Loucy (cell line): ENCODE data around the gene SLC25A40.
"Not testable (repeated sequence)": the region's sequence is repeated elsewhere in the genome, so short reads cannot be mapped to it uniquely, and the experiment has no call there.

Source experiments
- H2AFZ ChIP-seq: fragments of 200-600 bp; sonication (generic); 2 replicates; pipeline ENCODE4 v1.6.0; 2016; ENCODE audit warnings: antibody characterized with exemption, mild to moderate bottlenecking, low read length, moderate library complexity
- H3F3A ChIP-seq: fragments of 200-600 bp; 2 replicates; pipeline ENCODE4 v1.6.0; 2016; ENCODE audit warnings: antibody characterized with exemption, low read depth, mild to moderate bottlenecking
- H3K27me3 ChIP-seq: fragments of 200-600 bp; sonication (generic); 2 replicates; pipeline ENCODE4 v1.6.1; 2014; ENCODE audit warnings: low read length, mild to moderate bottlenecking; ENCODE audit not compliant: insufficient read depth, poor library complexity, severe bottlenecking
- H3K36me3 ChIP-seq: fragments of 200-600 bp; sonication (generic); 2 replicates; pipeline ENCODE4 v1.6.1; 2016; ENCODE audit warnings: low read length; ENCODE audit not compliant: insufficient read depth
- H3K4me1 ChIP-seq: fragments of 200-600 bp; sonication (generic); 2 replicates; pipeline ENCODE4 v1.5.1; 2014; ENCODE audit warnings: low read length, mild to moderate bottlenecking; ENCODE audit not compliant: insufficient read depth, poor library complexity, severe bottlenecking
- H3K4me2 ChIP-seq: fragments of 200-600 bp; sonication (generic); 2 replicates; pipeline ENCODE4 v1.6.0; 2014; ENCODE audit warnings: antibody characterized with exemption, low read length, low read depth, mild to moderate bottlenecking; ENCODE audit not compliant: poor library complexity, severe bottlenecking
- H3K4me3 ChIP-seq: fragments of 200-600 bp; sonication (generic); 2 replicates; pipeline ENCODE4 v1.5.1; 2014; ENCODE audit warnings: low read length, mild to moderate bottlenecking, mixed read lengths; ENCODE audit not compliant: poor library complexity, severe bottlenecking
- H3K79me2 ChIP-seq: fragments of 200-600 bp; sonication (generic); 2 replicates; pipeline ENCODE4 v1.6.1; 2014; ENCODE audit warnings: low read length; ENCODE audit not compliant: insufficient read depth
- H3K9ac ChIP-seq: fragments of 200-600 bp; sonication (generic); 2 replicates; pipeline ENCODE4 v1.6.0; 2014; ENCODE audit warnings: mild to moderate bottlenecking, low read depth, low read length, moderate library complexity; ENCODE audit not compliant: poor library complexity, severe bottlenecking
- H3K9me2 ChIP-seq: fragments of 200-600 bp; sonication (generic); replicated peaks from 2 replicates; pipeline ENCODE4 v1.6.1; 2016; ENCODE audit warnings: low read depth, low read length, mixed read lengths
- H3K9me3 ChIP-seq: fragments of 200-600 bp; sonication (generic); 2 replicates; pipeline ENCODE4 v1.6.1; 2014; ENCODE audit warnings: mild to moderate bottlenecking, antibody characterized with exemption, low read length, low read depth; ENCODE audit not compliant: insufficient read depth
- H4K20me1 ChIP-seq: fragments of 200-600 bp; sonication (generic); 2 replicates; pipeline ENCODE4 v1.6.0; 2014; ENCODE audit warnings: antibody characterized with exemption, low read length, mild to moderate bottlenecking; ENCODE audit not compliant: insufficient read depth, poor library complexity, severe bottlenecking
- EZH2phosphoT487 ChIP-seq: fragments of 200-600 bp; IDR thresholded peaks from 2 replicates; pipeline ENCODE4 v1.6.1; 2018; ENCODE audit warnings: antibody characterized with exemption, mild to moderate bottlenecking, moderate library complexity, borderline replicate concordance
- TF ChIP-seq, protein P1 (sequence below): fragments of 200-600 bp; sonication (generic); conservative IDR thresholded peaks from 2 replicates; pipeline ENCODE4 v1.5.1; 2014; ENCODE audit warnings: mild to moderate bottlenecking, antibody characterized with exemption, low read length

SLC25A40 gene

DNA sequence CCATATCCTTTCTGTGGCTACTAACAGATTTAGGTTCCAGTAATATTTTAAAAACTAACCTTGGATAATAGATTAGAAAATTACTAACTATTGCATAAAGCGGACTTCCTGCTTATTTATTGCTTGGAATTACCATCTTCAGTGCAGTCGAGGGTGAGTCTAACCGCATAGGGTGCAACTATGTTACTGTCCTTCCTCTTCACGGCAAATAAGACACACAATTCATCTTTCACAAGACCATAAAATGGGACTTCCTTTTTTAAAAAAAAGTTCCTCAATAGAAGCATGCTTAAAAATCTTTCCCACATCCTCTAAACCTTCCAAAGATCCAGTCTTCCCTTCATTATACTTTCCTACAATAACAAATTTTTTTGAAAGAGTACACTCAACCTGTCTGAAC is 2.1 kb downstream of the SLC25A40 start:
- Histone ChIP-seq H3K4me1 (peaks cover 38% of the 10 kb centered on the region), H3K9me2 (no peaks in the 10 kb centered on the region), H3K9me3 (peaks cover 33% of the 10 kb centered on the region), H3K79me2 (peaks cover 94% of the 10 kb centered on the region), H3K4me2 (peak overlapping the region; percentile 91), H3K27me3 (no peaks in the 10 kb centered on the region), H3K9ac (peak overlapping the region; percentile 93), H3K36me3 (peaks cover 28% of the 10 kb centered on the region), H4K20me1 (peaks cover 26% of the 10 kb centered on the region), H3F3A (peaks cover 4% of the 10 kb centered on the region), H3K4me3 (peak overlapping the region; percentile 99), H2AFZ (no peak overlapping the region)
- TF ChIP-seq, protein P1, sequence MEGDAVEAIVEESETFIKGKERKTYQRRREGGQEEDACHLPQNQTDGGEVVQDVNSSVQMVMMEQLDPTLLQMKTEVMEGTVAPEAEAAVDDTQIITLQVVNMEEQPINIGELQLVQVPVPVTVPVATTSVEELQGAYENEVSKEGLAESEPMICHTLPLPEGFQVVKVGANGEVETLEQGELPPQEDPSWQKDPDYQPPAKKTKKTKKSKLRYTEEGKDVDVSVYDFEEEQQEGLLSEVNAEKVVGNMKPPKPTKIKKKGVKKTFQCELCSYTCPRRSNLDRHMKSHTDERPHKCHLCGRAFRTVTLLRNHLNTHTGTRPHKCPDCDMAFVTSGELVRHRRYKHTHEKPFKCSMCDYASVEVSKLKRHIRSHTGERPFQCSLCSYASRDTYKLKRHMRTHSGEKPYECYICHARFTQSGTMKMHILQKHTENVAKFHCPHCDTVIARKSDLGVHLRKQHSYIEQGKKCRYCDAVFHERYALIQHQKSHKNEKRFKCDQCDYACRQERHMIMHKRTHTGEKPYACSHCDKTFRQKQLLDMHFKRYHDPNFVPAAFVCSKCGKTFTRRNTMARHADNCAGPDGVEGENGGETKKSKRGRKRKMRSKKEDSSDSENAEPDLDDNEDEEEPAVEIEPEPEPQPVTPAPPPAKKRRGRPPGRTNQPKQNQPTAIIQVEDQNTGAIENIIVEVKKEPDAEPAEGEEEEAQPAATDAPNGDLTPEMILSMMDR = no peak
- no peak for TF ChIP-seq EZH2phosphoT487

DNA sequence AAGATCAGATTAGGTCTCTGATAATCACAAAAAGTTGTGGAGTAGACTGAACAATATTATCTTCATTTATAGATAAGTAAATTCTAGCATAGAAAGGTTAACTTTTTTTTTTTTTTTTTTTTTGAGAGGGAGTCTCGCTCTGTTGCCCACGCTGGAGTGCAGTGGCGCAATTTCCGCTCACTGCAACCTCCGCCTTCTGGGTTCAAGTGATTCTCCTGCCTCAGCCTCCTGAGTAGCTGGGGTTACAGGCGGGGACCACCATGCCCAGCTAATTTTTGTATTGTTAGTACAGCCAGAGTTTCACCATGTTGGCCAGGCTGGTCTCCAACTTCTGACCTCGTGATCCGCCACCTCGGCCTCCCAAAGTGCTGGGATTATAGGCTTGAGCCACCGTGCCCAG is 2.8 kb downstream of the SLC25A40 start:
- Histone ChIP-seq H3K36me3 (peaks cover 34% of the 10 kb centered on the region), H3K4me3 (peak overlapping the region; percentile 99), H3K4me1 (peaks cover 31% of the 10 kb centered on the region), H3K79me2 (peaks cover 94% of the 10 kb centered on the region), H4K20me1 (peaks cover 18% of the 10 kb centered on the region), H3K9ac (peak overlapping the region; percentile 93), H3K4me2 (peak overlapping the region; percentile 91), H3K9me3 (peaks cover 38% of the 10 kb centered on the region)
- not testable (repeated sequence) for H2AFZ ChIP-seq, H3F3A ChIP-seq, H3K9me2 ChIP-seq, H3K27me3 ChIP-seq

DNA sequence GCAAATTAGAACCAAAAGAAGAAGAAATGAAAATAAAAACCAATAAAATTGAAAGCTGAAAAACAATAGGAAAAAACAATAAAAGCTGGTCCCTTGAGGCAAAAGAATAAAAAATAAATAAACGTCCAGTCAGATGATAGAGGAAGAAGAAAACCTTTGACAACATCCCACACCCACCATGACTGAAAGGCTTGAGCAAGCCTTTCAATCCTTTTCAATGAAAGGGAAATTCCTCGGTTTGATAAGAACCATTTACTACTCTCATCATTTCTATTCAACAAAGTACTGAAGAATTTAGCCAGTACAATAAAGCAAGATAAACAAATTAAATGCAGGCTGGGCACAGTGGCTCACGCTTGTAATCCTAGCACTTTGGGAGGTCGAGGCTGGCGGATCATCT is 3.8 kb downstream of the SLC25A40 start:
- Histone ChIP-seq H3K4me1 (peaks cover 26% of the 10 kb centered on the region), H3F3A (peaks cover 4% of the 10 kb centered on the region), H2AFZ (no peak overlapping the region), H3K9me2 (no peaks in the 10 kb centered on the region), H3K9ac (no peak overlapping the region), H3K4me2 (peak overlapping the region; percentile 91), H3K36me3 (peaks cover 41% of the 10 kb centered on the region), H3K9me3 (peaks cover 44% of the 10 kb centered on the region), H3K4me3 (peak overlapping the region; percentile 99), H3K27me3 (no peaks in the 10 kb centered on the region), H4K20me1 (peaks cover 9% of the 10 kb centered on the region), H3K79me2 (peaks cover 93% of the 10 kb centered on the region)
- TF ChIP-seq EZH2phosphoT487 = no peak
- TF ChIP-seq, protein P1 = no peak

DNA sequence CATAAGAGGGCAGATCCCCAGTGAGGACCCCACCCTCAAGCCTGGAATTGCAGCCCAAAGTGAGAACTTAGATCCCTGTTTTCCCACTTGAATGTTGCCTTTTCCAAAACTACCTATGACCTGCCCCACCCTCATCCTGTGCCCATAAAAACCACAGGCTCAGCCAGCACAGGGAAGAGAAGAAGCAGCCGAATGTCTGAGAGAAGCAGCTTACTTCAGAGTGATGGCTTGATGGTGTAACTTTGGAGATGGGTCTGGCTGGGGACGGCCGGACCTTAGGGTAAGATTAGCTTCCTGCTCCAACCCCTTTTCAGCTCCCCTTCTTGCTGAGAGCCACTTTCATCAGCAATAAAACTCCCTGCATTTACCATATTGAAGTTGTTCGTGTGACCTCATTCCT is 5.7 kb downstream of the SLC25A40 start:
- Histone ChIP-seq H3K4me1 (peaks cover 26% of the 10 kb centered on the region), H3F3A (no peaks in the 10 kb centered on the region), H3K9me3 (peaks cover 61% of the 10 kb centered on the region), H3K9me2 (no peaks in the 10 kb centered on the region), H3K4me3 (no peak overlapping the region), H3K79me2 (peaks cover 97% of the 10 kb centered on the region), H4K20me1 (peaks cover 6% of the 10 kb centered on the region), H3K36me3 (peaks cover 49% of the 10 kb centered on the region), H3K27me3 (no peaks in the 10 kb centered on the region), H3K9ac (no peak overlapping the region), H2AFZ (no peak overlapping the region), H3K4me2 (no peak overlapping the region)
- TF ChIP-seq, protein P1 = no peak
- no peak for TF ChIP-seq EZH2phosphoT487

DNA sequence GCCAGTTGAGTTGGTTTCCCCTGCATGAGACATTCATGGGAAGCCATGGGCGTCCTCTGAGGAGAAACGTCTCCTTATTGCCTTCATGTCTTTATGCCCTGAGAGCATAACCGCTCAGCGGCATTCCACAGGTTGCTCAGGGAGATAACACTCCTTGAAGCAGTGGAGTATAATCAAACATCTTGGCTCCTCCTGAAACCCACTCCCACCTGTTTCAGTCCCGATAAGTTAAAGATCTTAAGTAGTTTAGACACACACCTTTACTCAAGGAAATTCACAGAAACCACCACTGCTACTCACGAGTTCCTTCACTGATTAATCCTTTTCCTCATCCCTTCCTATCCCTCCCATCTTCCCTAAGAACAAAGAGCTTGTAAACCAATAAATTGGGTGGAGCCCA is 9.6 kb downstream of the SLC25A40 start:
- H2AFZ ChIP-seq = not testable (repeated sequence)
- Histone ChIP-seq H3K79me2 (peaks cover 58% of the 10 kb centered on the region), H3K36me3 (peaks cover 44% of the 10 kb centered on the region)

More for the DNA sequence above, 9.6 kb downstream of the SLC25A40 start:
- H3K4me1 ChIP-seq, H4K20me1 ChIP-seq, H3F3A ChIP-seq, H3K9ac ChIP-seq, H3K4me2 ChIP-seq, H3K27me3 ChIP-seq, H3K9me2 ChIP-seq, H3K4me3 ChIP-seq: not testable (repeated sequence)
- peaks cover 52% of the 10 kb centered on the region for H3K9me3 ChIP-seq
